ENCODE results near the gene MCM7.

GRCh38 chr7:100126239-100126930 lies 25.2 kb upstream of the MCM7 start:
- TF ChIP-seq CTCF (conservative IDR thresholded peaks at IDR 0.05; ENCODE audit: low read length) (no peak), EZH2phosphoT487 (IDR thresholded peaks at IDR 0.05; ENCODE audit: borderline replicate concordance) (no peak)
